Endometrium (tissue), 2 donors: ENCODE data around the gene SLC36A4.
"Not testable (repeated sequence)": the region's sequence is repeated elsewhere in the genome, so short reads cannot be mapped to it uniquely, and the experiment has no call there.

ENCODE experiments used
- FAIRE-seq: peaks from 2 replicates; lab custom pipeline; 2012; peaks lifted over from hg19 to GRCh38; lab: Jason Lieb, UNC
- donor health status: control.
- donor health status: control.

SLC36A4 gene

GRCh38 chr11:93197380-93198214 is at the start of gene SLC36A4:
Gene SLC36A4 (minus strand): TSS chr11:93197991. CDS start chr11:93197832, 159 bp downstream.
- peak; percentile 37 for FAIRE-seq

GRCh38 chr11:93246790-93247189 is 49.0 kb upstream of the SLC36A4 start:
- not testable (repeated sequence) for FAIRE-seq

DNA sequence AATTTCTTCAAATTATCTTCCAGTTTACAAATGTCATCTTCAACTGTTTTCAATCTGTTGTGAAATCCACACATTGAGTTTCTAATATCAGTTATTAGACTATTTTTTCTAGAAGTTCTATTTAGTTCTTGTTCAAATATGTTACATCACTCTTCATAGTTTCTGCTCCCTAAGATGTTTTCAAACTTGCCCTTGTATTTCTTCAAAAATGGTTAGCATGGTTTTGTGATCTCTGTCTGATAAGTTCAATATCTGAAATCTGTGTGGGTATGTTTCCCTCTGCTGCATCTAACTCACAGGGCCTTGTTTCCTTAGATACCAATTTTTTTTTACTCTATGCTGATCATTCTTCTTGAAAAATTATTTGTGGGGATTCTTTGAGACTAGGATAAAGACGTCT is 46.2 kb upstream of the SLC36A4 start:
- no peak for FAIRE-seq

GRCh38 chr11:93239966-93240365 is 42.2 kb upstream of the SLC36A4 start:
- FAIRE-seq: no peak

DNA sequence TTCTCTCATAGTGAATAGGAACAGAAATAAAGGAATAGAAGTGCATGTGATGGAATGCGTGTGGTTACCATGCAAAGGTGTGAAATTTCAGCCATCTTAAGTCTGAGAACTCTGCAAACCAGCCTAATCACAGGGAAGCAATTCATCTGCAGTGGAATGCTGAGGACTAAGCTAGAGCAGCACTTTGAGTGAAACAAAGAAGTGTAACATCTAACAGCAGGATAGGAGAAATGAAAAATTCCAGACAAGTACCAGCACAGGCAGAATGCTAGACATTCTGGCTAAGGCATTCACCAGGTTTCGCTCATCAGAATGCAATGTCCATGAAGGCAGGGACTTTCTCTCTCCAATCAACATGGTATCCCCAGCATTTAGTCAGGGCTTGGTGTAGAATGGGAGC is 41.2 kb upstream of the SLC36A4 start:
- FAIRE-seq: no peak

GRCh38 chr11:93236741-93237675 is 39.2 kb upstream of the SLC36A4 start:
- FAIRE-seq: no peak

DNA sequence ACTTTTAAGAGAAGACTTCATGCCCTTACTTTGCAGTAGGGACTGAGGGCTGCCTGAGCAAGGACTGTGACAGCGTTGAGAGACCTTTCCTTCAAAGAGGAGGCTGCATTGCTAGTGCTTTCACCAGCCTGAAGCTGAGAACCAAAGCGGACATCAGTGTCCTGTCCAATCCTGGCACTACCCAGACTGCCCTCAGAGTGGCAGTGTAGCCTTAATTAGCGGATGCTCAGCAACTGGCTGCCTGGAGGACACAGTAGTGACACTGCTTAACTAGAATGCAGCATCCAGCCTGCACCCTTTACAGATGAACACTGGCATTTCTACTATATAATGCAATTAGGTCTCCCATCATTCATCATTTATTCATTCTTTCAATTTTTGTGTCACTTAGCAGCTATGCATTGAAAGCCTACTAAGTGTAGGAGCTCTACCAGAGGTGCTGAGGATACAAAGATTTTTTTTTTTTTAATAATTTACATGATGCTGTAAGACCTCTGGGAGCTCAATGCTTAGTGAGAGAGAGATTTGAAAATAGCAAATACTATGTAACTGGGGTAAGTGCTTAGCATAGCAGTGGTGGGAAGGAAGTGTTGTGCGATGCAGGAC is 36.9 kb upstream of the SLC36A4 start:
- peak; percentile 29 for FAIRE-seq

- no peak for FAIRE-seq
Observed at GRCh38 chr11:93229876-93230275, 32.1 kb upstream of the SLC36A4 start.

DNA sequence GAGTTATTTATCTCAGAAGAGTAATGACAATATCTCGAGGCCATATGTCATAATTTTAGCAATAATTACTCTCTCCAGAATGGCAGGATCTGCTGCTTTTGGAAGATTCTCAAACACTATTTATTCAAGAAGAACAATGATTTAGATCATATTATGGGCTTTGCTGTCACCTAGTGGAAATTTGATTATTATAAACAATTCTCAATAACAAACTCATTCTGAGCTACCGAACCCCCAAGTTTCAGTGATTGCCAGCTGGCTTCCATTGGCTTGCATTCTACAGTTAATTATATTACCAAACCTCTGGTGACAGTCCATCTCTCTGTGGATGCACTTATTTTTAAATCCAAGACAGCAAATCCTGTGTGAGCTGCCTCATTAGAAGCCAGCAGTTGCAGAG is 27.9 kb upstream of the SLC36A4 start:
- no peak for FAIRE-seq

DNA sequence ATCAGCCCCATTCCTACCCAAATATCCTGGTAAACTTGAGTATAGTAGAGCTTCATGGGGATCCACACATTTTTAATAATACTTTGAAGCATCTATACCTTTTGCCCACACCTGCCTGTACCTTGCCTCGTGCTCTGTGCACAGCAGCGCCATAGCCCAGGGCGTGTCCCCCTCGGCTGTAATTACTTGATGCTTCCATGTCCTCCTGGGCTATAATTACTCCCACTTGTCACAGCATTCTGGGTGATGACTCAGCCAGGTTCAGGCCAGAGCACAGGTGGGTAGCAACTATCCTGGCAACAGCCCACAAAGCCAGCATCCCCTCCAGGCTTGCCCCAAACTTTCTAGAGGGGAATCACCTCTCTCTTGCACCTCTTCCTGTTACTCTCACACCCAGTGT is 23.7 kb upstream of the SLC36A4 start:
- FAIRE-seq: no peak

DNA sequence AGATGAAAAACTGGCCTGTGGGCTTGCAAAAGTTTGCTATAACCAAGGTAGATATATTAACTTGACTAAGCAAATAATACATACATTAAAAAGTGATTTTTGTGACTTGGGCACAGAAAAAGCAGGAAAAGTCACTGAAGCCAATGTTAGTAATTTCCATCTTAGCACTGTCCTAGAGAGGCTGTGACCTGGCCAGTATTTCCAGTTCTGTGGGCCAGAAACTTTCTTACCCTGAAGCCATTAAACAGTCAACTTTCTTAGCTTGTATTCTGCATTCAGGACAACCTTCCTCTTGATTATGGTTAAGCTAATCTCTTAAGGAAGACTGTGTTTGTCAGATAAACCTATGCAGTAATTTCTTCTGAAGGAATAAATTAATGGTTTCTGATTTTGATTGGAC is 22.3 kb upstream of the SLC36A4 start:
- no peak for FAIRE-seq

GRCh38 chr11:93219440-93219839 is 21.6 kb upstream of the SLC36A4 start:
- FAIRE-seq: no peak

- no peak for FAIRE-seq
Observed at GRCh38 chr11:93216511-93217101, 18.8 kb upstream of the SLC36A4 start.

GRCh38 chr11:93213622-93214021 is 15.8 kb upstream of the SLC36A4 start:
- FAIRE-seq: no peak

DNA sequence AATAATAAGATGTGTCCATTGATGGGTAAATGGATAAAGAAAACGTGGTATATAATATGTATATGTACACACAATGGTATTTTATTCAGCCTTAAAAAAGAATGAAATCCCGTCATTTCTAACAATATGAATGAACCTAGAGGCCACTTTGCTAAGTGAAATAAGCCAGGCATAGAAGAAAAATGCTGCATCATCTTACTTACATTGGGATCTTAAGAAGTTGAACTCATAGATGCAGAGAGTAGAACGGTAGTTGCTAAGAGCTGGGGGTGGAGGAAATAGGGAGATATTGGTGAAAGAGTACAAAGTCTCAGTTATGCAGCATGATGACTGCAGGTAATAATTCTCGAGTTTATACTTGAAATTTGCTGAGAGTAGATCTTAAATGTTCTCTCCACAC is 14.3 kb upstream of the SLC36A4 start:
- FAIRE-seq: no peak

DNA sequence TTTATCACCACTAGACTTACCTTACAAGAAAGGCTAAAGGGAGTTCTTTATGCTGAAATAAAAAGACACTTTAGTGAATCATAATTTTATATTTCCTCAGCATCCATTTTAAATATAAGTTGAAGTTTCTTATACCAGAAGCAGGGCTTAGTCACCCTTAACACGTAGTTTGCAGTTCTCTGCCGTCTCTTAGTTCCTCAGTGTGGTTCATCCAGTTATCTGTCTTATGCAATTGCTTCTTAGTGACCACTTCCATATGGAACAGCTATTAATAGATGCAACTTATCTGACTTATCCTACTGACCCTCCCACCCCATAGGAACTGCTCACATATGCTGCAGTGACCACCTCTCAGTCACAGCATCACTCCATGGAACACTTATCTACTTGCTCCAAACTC is 11.7 kb upstream of the SLC36A4 start:
- FAIRE-seq: no peak

DNA sequence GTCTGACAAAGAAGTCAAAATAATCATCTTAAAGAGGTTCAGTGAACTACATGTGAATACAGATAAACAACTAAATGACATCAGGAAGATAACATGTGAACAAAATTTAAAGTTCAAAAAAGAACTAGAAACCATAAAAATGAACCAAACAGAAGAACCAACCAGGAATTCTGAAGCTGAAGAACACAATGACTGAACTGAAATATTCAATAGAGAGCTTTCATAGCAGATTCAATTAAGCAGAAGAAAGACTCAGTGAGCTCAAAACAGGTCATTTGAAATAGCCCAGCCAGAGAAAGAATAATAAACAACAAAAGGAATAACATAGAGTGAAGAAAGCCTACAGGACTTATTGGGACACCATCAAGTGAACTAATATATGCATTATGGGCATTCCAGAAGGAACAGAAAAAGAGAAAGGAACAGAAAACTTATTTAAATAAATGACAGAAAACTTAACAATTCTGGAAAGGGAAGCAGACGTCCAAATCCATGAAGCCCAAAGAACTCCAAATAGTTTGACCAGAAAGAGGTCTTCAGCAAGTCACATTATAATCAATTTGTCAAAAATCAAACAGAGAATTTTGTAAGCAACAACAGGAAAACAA is 11.0 kb upstream of the SLC36A4 start:
- no peak for FAIRE-seq

- FAIRE-seq: no peak
Observed at GRCh38 chr11:93199616-93200015, 1.8 kb upstream of the SLC36A4 start.

DNA sequence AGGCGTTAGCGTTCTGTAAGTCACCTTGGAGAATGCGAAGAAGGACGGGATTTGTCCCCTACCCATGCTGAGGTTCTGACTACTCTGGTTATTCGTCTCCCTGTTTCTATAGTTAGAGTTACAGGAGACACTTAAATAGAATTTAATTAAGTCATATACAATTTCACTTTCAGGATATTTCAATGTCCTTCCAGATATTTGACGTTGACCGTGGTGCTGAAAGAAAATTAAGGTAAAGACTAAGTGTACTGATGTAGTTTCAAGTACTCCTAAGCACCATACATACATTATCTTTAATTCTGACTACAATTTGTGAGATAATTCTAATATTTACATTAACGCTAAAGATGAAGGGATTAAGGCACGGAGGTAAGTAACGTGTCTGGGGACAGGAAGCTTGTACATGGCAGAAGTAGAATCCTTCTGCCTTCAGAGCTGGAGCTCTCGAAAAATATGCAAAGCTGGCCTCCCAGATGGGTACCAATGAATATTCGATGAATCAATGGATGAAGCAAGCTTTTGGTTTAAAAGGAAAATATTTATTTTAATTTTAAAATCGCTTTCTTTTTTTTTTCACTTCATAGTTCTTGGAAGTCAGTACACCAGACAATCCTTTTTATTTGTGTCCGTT is 539 bp upstream of the SLC36A4 start:
- peak; percentile 8 for FAIRE-seq

- FAIRE-seq: peak; percentile 4
Observed at GRCh38 chr11:93196816-93197379, 893 bp downstream of the SLC36A4 start.
